Fibroblast of mammary gland (primary cell): ENCODE results near the gene ZFPL1.

Experiments used
- DNase-seq: peaks from one replicate; pipeline ENCODE4 v3.0.0-alpha.2; 2010; ENCODE audit warnings: low read depth
- H3K4me3 ChIP-seq: 2 replicates; pipeline ENCODE4 v1.5.1; 2011; ENCODE audit warnings: low read depth, mild to moderate bottlenecking, low read length, moderate library complexity; ENCODE audit not compliant: control insufficient read depth
- CTCF ChIP-seq: conservative IDR thresholded peaks from 2 replicates; pipeline ENCODE4 v1.5.1; 2011; ENCODE audit warnings: low read depth, low read length, inconsistent platforms; ENCODE audit not compliant: control insufficient read depth, insufficient read depth

Gene ZFPL1

GRCh38 chr11:65059523-65059922 lies 24.5 kb upstream of the ZFPL1 start:
- DNase-seq, result no peak

GRCh38 chr11:65059959-65060824 lies 23.8 kb upstream of the ZFPL1 start:
- TF ChIP-seq CTCF, result no peak
- no peak for DNase-seq
- H3K4me3 ChIP-seq, result no peak overlapping the region

More at GRCh38 chr11:65059523-65059922, 24.5 kb upstream of the ZFPL1 start:
- no peak for TF ChIP-seq CTCF
- no peak overlapping the region for H3K4me3 ChIP-seq

GRCh38 chr11:65060913-65061408 lies 23.1 kb upstream of the ZFPL1 start:
- peak; percentile 38 for DNase-seq
- no peak overlapping the region for H3K4me3 ChIP-seq
- TF ChIP-seq CTCF, result peak; percentile 33

- no peak for DNase-seq
- TF ChIP-seq CTCF, result no peak
- H3K4me3 ChIP-seq, result no peak overlapping the region
Measured at GRCh38 chr11:65063532-65063931, 20.5 kb upstream of the ZFPL1 start.

GRCh38 chr11:65064847-65065240 lies 19.2 kb upstream of the ZFPL1 start:
- no peak for TF ChIP-seq CTCF
- no peak overlapping the region for H3K4me3 ChIP-seq
- no peak for DNase-seq

- DNase-seq, result no peak
- H3K4me3 ChIP-seq, result no peak overlapping the region
- no peak for TF ChIP-seq CTCF
Measured at GRCh38 chr11:65065851-65066250, 18.2 kb upstream of the ZFPL1 start.
